ENCODE results near the gene PPP1R2B. TPM values are rescaled to one million over a fixed set of nuclear protein-coding genes. Genes with fewer than 3 reads are reported as not detected.
A peak's percentile ranks its signal among the peaks of the same experiment; 100 is the strongest.

The PPP1R2B gene
- total RNA-seq, 1 donor from 2014 or later, result not detected

- Histone ChIP-seq H3K27me3 (no peaks in the 10 kb centered on the region), H3K4me3 (no peak overlapping the region), H3K27ac (no peak overlapping the region), H3K36me3 (no peaks in the 10 kb centered on the region), H3K9me3 (no peaks in the 10 kb centered on the region), H3K4me1 (no peaks in the 10 kb centered on the region)
- intact Hi-C loops (cut with DNase I), result no loop called here
- no peak for ATAC-seq
- TF ChIP-seq CTCF (IDR thresholded peaks at IDR 0.05), result no peak
- no peak for DNase-seq
Measured at GRCh38 chr5:156825688-156826087, 24.4 kb upstream of the PPP1R2B start.

GRCh38 chr5:156826150-156826549 is 23.9 kb upstream of the PPP1R2B start:
- Histone ChIP-seq H3K4me3 (no peak overlapping the region), H3K27ac (no peak overlapping the region), H3K9me3 (no peaks in the 10 kb centered on the region), H3K36me3 (no peaks in the 10 kb centered on the region), H3K27me3 (no peaks in the 10 kb centered on the region), H3K4me1 (no peaks in the 10 kb centered on the region)
- no peak for DNase-seq
- no peak for TF ChIP-seq CTCF (IDR thresholded peaks at IDR 0.05)
- intact Hi-C loops (cut with DNase I), result no loop called here
- peak; percentile 48 for ATAC-seq

GRCh38 chr5:156834916-156835315 is 15.2 kb upstream of the PPP1R2B start:
- ATAC-seq (no peak), DNase-seq (no peak)
- Histone ChIP-seq H3K27me3 (no peaks in the 10 kb centered on the region), H3K9me3 (no peaks in the 10 kb centered on the region), H3K27ac (no peak overlapping the region), H3K4me3 (no peak overlapping the region), H3K4me1 (no peaks in the 10 kb centered on the region), H3K36me3 (no peaks in the 10 kb centered on the region)
- no peak for TF ChIP-seq CTCF (IDR thresholded peaks at IDR 0.05)
- intact Hi-C loops (cut with DNase I), result no loop called here

GRCh38 chr5:156835905-156836304 is 14.2 kb upstream of the PPP1R2B start:
- no peak for DNase-seq
- H3K36me3 ChIP-seq, result no peaks in the 10 kb centered on the region
- H3K9me3 ChIP-seq, result no peaks in the 10 kb centered on the region
- no peak overlapping the region for H3K4me3 ChIP-seq
- H3K4me1 ChIP-seq, result no peaks in the 10 kb centered on the region
- ATAC-seq, result no peak
- H3K27ac ChIP-seq, result no peak overlapping the region
- no peaks in the 10 kb centered on the region for H3K27me3 ChIP-seq
- peak; percentile 8 for TF ChIP-seq CTCF (IDR thresholded peaks at IDR 0.05)
- intact Hi-C loops (cut with DNase I), result no loop called here

GRCh38 chr5:156836846-156837245 is 13.2 kb upstream of the PPP1R2B start:
- no peak overlapping the region for H3K27ac ChIP-seq
- H3K36me3 ChIP-seq, result no peaks in the 10 kb centered on the region
- no peaks in the 10 kb centered on the region for H3K4me1 ChIP-seq
- no peak for DNase-seq
- intact Hi-C loops (cut with DNase I), result no loop called here
- H3K4me3 ChIP-seq, result no peak overlapping the region
- no peaks in the 10 kb centered on the region for H3K9me3 ChIP-seq
- no peak for ATAC-seq
- TF ChIP-seq CTCF (IDR thresholded peaks at IDR 0.05), result no peak
- no peaks in the 10 kb centered on the region for H3K27me3 ChIP-seq

GRCh38 chr5:156838961-156839360 is 11.1 kb upstream of the PPP1R2B start:
- no peaks in the 10 kb centered on the region for H3K36me3 ChIP-seq
- TF ChIP-seq CTCF (IDR thresholded peaks at IDR 0.05), result no peak
- DNase-seq, result no peak
- no peak for ATAC-seq
- H3K4me1 ChIP-seq, result no peaks in the 10 kb centered on the region
- H3K4me3 ChIP-seq, result no peak overlapping the region
- no peak overlapping the region for H3K27ac ChIP-seq
- intact Hi-C loops (cut with DNase I), result no loop called here
- H3K27me3 ChIP-seq, result no peaks in the 10 kb centered on the region
- H3K9me3 ChIP-seq, result no peaks in the 10 kb centered on the region
